Mammary epithelial cell (primary cell): ENCODE results near the gene CELF4.

Source experiments
- CTCF ChIP-seq, 2 donors: IDR thresholded peaks in 1 of 2; conservative IDR thresholded peaks in 1 of 2; 2 replicates each; pipeline ENCODE4 v1.5.1; 2011 to 2012; ENCODE audit warnings: inconsistent platforms in 2 of 2, low read length in 2 of 2, mild to moderate bottlenecking in 2 of 2, control low read depth in 1 of 2, low read depth in 1 of 2; ENCODE audit not compliant: insufficient read depth in 1 of 2; ENCODE audit errors: extremely low read depth in 1 of 2
- EZH2 ChIP-seq: IDR thresholded peaks from 2 replicates; pipeline ENCODE4 v1.6.1; 2012; ENCODE audit warnings: low read length, inconsistent platforms, borderline replicate concordance

- TF ChIP-seq EZH2 (no peak), CTCF (conservative IDR thresholded peaks at IDR 0.05 in 1 of 2, IDR thresholded peaks at IDR 0.05 in 1 of 2; ENCODE audit: extremely low read depth in 1 of 2, insufficient read depth in 1 of 2, low read depth in 1 of 2, low read length in 2 of 2) (no peak)
These were observed 216.9 kb downstream of the CELF4 start for GRCh38 chr18:37348729-37349128.
